ENCODE data around the gene PACRG.

DNA sequence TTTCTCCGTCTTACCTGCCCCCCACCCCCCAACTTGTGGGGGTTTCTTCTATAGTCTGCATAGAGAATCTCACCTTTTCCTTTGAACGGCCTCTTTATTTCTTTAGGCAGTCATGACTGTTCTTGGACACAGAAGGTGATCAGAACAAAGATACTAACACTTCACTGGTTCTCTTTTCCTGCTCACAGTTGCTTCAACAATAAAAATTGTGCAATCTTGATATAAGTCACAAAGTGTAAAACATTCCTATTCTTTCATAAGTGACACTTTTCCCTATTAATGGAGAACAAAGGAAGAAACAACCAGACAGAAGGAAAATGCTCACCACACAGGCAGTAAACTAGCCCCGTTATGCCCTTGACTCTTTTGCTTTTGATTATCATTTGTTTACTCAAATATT is 448.3 kb downstream of the PACRG start:
- TF ChIP-seq TCF4 (CRISPR knock-in tag; IDR thresholded peaks at IDR 0.05; ENCODE audit: borderline replicate concordance) (no peak), ZNF565 (CRISPR knock-in tag; conservative IDR thresholded peaks at IDR 0.05; ENCODE audit: low read depth) (no peak), PATZ1 (CRISPR knock-in tag; IDR thresholded peaks at IDR 0.05; ENCODE audit: borderline replicate concordance) (no peak)
